ENCODE results near the gene ARL11. TPM values are rescaled to one million over a fixed set of nuclear protein-coding genes. Genes with fewer than 3 reads are reported as not detected.
"Not testable (repeated sequence)": the region's sequence is repeated elsewhere in the genome, so short reads cannot be mapped to it uniquely, and the experiment has no call there.

ARL11 gene
- total RNA-seq, 6 donors from 2014 or later: 1.4 to 8.4 (median 4.9) TPM

DNA sequence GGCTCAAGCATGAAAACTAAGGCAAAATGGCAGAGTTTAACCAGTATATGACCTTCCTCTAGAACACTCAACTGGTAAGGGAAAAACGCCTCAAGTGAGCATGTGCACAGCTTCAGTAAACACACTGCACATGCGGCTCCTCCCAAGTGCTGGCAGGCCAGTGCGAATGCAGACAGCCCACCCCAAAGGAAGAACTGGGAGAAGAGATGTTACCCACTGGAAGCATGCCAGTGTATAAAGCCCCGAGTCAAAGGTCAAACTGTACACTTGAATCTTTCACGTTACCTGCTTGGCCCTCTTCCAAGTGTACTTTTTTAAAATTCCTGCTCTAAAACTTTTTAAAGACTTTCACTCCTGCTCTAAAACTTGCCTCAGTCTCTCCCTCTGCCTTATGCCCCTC, 23.7 kb upstream of the ARL11 start:
- TF ChIP-seq, protein P1, sequence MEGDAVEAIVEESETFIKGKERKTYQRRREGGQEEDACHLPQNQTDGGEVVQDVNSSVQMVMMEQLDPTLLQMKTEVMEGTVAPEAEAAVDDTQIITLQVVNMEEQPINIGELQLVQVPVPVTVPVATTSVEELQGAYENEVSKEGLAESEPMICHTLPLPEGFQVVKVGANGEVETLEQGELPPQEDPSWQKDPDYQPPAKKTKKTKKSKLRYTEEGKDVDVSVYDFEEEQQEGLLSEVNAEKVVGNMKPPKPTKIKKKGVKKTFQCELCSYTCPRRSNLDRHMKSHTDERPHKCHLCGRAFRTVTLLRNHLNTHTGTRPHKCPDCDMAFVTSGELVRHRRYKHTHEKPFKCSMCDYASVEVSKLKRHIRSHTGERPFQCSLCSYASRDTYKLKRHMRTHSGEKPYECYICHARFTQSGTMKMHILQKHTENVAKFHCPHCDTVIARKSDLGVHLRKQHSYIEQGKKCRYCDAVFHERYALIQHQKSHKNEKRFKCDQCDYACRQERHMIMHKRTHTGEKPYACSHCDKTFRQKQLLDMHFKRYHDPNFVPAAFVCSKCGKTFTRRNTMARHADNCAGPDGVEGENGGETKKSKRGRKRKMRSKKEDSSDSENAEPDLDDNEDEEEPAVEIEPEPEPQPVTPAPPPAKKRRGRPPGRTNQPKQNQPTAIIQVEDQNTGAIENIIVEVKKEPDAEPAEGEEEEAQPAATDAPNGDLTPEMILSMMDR (IDR thresholded peaks at IDR 0.05): no peak
- TF ChIP-seq POLR2AphosphoS5 (IDR thresholded peaks at IDR 0.05): no peak
- 32 to 46% methylated on average over 5 of the region's 5 CpGs for WGBS, 2 donors

DNA sequence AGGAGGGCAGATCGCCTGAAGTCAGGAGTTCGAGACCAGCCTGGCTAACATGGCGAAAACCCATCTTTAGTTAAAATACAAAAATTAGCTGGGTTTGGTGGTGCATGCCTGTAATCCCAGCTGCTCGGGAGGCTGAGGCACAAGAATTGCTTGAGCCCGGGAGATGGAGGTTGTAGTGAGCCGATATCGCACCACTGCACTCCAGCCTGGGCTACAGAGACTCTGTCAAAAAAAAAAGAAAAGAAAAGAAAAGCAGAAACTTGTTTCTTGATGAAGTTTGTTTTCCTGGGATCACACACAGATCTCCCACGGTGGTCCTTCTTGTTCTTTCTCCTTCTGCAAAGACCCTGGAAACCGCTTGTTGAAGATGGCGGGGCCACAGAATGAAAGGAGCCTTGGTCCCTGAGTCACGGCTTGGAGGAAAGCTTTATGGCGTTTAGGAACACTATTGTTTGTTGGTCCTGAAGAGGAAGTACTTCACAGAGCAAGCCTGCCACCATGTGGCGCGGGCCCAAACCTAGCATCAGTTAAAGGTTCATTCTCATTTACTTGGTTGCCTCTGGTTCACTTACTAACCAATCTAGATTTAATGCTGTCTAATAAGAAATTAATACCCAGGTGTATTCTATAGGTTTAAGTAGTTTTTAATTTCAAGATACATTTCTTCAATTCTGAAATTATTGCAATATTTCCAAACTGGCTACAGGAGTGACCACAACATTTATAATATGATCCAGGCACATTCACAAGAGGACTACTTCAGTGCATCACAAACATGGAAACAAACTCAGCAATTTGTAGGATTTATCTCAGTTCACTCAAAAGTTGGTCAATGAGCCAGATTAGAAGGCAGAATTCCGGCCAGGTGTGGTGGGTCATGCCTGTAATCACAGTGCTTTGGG, 21.3 kb upstream of the ARL11 start:
- peak; percentile 92 to 97 for ATAC-seq (ENCODE audit: low FRiP score in 2 of 2)
- H3K36me3 ChIP-seq: no peaks in the 10 kb centered on the region
- TF ChIP-seq EP300 (IDR thresholded peaks at IDR 0.05) (no peak), POLR2A (IDR thresholded peaks at IDR 0.05) (no peak), POLR2AphosphoS5 (IDR thresholded peaks at IDR 0.05) (no peak)
- TF ChIP-seq, protein P1 (IDR thresholded peaks at IDR 0.05): peak; percentile 57 to 86 (median 66)

More for the DNA sequence above, 23.7 kb upstream of the ARL11 start:
- H3K4me1 ChIP-seq: peaks cover 0 to 5% (median 3%) of the 10 kb centered on the region in 4 donors
- DNase-seq (no peak), ATAC-seq (ENCODE audit: low FRiP score in 2 of 2) (no peak)
- H3K9me3 ChIP-seq: no peaks in the 10 kb centered on the region
- no peaks in the 10 kb centered on the region for H3K27me3 ChIP-seq
- no peak overlapping the region for H3K4me3 ChIP-seq
- H3K36me3 ChIP-seq: no peaks in the 10 kb centered on the region
- no peak overlapping the region for H3K27ac ChIP-seq

DNA sequence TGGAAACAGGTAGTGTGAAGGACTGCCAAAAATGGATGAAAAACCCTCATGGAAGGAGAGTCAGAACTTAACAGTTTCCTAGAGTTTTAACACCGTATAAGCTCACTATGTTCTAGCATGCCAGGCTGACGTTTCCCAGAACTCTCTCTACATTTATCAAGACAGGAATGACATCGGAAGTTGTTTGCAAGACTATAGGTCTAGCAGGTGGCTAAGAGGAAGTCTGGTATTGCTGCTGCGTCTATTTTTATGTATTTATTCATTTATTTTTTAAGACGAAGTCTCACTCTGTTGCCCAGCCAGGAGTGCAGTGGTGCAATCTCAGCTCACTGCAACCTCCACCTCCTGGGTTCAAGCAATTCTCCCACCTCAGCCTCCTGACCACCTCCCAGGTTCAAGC, 20.5 kb upstream of the ARL11 start:
- 43 to 54% methylated on average over 5 of the region's 5 CpGs for WGBS, 2 donors
- ATAC-seq (ENCODE audit: low FRiP score in 2 of 2): no peak
- TF ChIP-seq POLR2A (IDR thresholded peaks at IDR 0.05): no peak

More for the DNA sequence above, 21.3 kb upstream of the ARL11 start:
- no peaks in the 10 kb centered on the region for H3K9me3 ChIP-seq
- H3K27ac ChIP-seq: no peak overlapping the region
- peaks cover 0 to 5% (median 3%) of the 10 kb centered on the region in 4 donors for H3K4me1 ChIP-seq
- 29 to 35% methylated on average over 15 of the region's 15 CpGs for WGBS, 2 donors
- no peaks in the 10 kb centered on the region for H3K27me3 ChIP-seq
- DNase-seq: peak; percentile 77 to 92
- H3K4me3 ChIP-seq: peak overlapping the region in 3 of 4 donors; percentile 11 to 44 (median 43)

DNA sequence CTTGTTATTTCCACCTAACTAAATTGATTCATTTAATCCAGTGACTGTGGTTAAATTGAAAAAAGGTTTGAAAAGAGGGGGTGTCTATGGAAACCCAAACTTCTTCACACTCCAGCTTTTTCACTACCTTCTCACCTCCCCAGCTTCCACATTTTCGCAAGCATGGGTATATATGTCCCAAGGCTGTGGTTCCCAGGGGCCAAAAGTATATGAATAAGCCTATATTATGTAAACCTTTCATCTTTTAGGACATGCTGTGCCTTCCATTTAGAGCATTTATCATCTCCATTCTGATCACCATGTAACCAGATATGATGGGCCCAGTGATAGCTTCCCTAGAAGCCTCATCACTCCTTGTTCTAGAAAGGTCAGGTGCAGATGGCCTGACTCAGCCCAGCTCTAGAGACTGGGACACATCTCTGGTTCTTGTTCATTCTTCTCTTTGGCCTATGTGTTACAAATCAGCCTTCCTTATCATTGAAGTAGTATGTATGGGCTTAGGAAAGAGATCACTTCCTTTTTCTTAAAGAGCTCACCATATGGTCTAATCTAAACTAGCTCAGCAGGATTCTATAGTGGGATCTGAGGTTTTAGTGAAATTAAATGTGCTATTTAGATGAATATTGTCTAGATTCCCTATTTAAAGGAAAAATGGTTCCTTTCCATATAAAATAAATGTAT, 19.5 kb upstream of the ARL11 start:
- WGBS, 2 donors: 43 to 84% methylated on average over 1 of the region's 1 CpG
- TF ChIP-seq, protein P1 (IDR thresholded peaks at IDR 0.05): no peak
- TF ChIP-seq EP300 (IDR thresholded peaks at IDR 0.05): no peak
- no peak for TF ChIP-seq POLR2A (IDR thresholded peaks at IDR 0.05)
- no peak for TF ChIP-seq POLR2AphosphoS5 (IDR thresholded peaks at IDR 0.05)
- ATAC-seq (ENCODE audit: low FRiP score in 2 of 2) (no peak), DNase-seq (no peak)
- Histone ChIP-seq H3K4me3 (no peak overlapping the region), H3K9me3 (no peaks in the 10 kb centered on the region), H3K27me3 (no peaks in the 10 kb centered on the region), H3K27ac (no peak overlapping the region), H3K36me3 (no peaks in the 10 kb centered on the region), H3K4me1 (peaks cover 0 to 5% (median 3%) of the 10 kb centered on the region in 4 donors)

More for the DNA sequence above, 20.5 kb upstream of the ARL11 start:
- Histone ChIP-seq H3K27me3 (no peaks in the 10 kb centered on the region), H3K9me3 (no peaks in the 10 kb centered on the region), H3K4me3 (no peak overlapping the region), H3K4me1 (peaks cover 0 to 5% (median 3%) of the 10 kb centered on the region in 4 donors), H3K36me3 (no peaks in the 10 kb centered on the region), H3K27ac (no peak overlapping the region)
- DNase-seq: no peak

DNA sequence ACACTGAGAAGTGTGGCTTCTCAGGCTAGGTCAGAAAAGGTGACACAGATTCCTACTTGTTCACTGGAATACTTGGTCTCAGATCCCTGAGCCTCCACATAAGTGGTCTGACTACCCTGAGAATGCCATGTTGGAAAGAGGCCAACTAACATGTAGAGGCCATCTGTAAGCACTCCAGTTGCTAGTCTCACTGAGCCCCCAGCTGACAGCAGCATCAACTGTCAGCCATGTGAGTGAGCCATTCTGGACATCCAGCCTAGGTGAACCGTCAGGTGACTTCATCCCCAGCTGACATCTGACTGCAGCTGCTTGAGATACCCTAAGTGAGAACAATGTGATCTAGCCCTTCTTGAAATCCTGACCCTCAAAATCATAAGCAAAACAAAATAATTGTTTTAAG, 18.1 kb upstream of the ARL11 start:
- no peak for DNase-seq
- Histone ChIP-seq H3K4me3 (no peak overlapping the region), H3K36me3 (no peaks in the 10 kb centered on the region), H3K27ac (no peak overlapping the region), H3K9me3 (no peaks in the 10 kb centered on the region), H3K27me3 (no peaks in the 10 kb centered on the region), H3K4me1 (peaks cover 0 to 5% (median 3%) of the 10 kb centered on the region in 4 donors)
- ATAC-seq (ENCODE audit: low FRiP score in 2 of 2): no peak
- TF ChIP-seq POLR2A (IDR thresholded peaks at IDR 0.05): no peak
- TF ChIP-seq, protein P1 (IDR thresholded peaks at IDR 0.05): no peak
- TF ChIP-seq POLR2AphosphoS5 (IDR thresholded peaks at IDR 0.05): no peak
- no peak for TF ChIP-seq EP300 (IDR thresholded peaks at IDR 0.05)
- 87 to 100% methylated on average over 1 of the region's 1 CpG for WGBS, 2 donors

DNA sequence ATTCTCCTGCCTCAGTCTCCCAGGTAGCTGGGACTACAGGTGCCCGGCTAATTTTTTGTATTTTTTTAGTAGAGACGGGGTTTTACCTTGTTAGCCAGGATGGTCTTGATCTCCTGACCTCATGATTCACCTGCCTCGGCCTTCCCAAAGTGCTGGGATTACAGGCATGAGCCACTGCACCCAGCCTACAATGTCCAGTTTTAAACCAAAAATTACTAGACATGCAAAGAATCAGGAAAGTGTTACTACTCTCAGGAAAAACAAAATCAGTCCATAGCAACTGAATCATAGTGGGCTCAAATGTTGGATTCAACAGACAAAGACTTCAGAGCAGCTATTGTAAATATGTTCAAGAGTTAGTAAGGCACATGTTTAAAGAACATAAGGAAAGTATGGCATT, 16.3 kb upstream of the ARL11 start:
- ATAC-seq (ENCODE audit: low FRiP score in 2 of 2); H3K36me3 ChIP-seq; H3K4me3 ChIP-seq; H3K27ac ChIP-seq; H3K9me3 ChIP-seq; DNase-seq; H3K27me3 ChIP-seq: not testable (repeated sequence)
- peaks cover 5 to 17% (median 7%) of the 10 kb centered on the region in 4 donors for H3K4me1 ChIP-seq
- 92 to 96% methylated on average over 3 of the region's 3 CpGs for WGBS, 2 donors
